Liver (tissue), 9 donors: Measurements from ENCODE around the gene THUMPD1. TPM values are rescaled to one million over a fixed set of nuclear protein-coding genes. Genes with fewer than 3 reads are reported as not detected.
A peak's percentile ranks its signal among the peaks of the same experiment; 100 is the strongest.

Experiments used
- DNase-seq: peaks from one replicate; pipeline ENCODE4 v3.0.0-alpha.2; 2017; ENCODE audit warnings: low spot score
- H3K27ac ChIP-seq, 2 donors: one replicate each; pipeline ENCODE4 v1.7.0; 2013; ENCODE audit warnings: inconsistent platforms in 2 of 2, low read length in 2 of 2, control low read depth in 1 of 2, low read depth in 1 of 2, mild to moderate bottlenecking in 1 of 2
- H3K27me3 ChIP-seq, 4 donors: one replicate each; pipeline versions ENCODE4 v1.6.1 to v1.7.0; 2013; ENCODE audit warnings: low read length in 3 of 4, inconsistent platforms in 1 of 4, mild to moderate bottlenecking in 1 of 4, moderate library complexity in 1 of 4; ENCODE audit not compliant: control insufficient read depth in 4 of 4, insufficient read depth in 4 of 4
- H3K36me3 ChIP-seq, 4 donors: one replicate each; pipeline versions ENCODE4 v1.6.1 to v1.7.0; 2013; ENCODE audit warnings: low read length in 3 of 4, mild to moderate bottlenecking in 3 of 4, low read depth in 1 of 4, moderate library complexity in 1 of 4; ENCODE audit not compliant: control insufficient read depth in 4 of 4, insufficient read depth in 3 of 4
- H3K4me1 ChIP-seq, 4 donors: one replicate each; pipeline versions ENCODE4 v1.6.1 to v1.7.0; 2013; ENCODE audit warnings: low read length in 3 of 4, mild to moderate bottlenecking in 3 of 4, moderate library complexity in 1 of 4; ENCODE audit not compliant: control insufficient read depth in 4 of 4, insufficient read depth in 4 of 4
- H3K4me3 ChIP-seq, 3 donors: one replicate each; pipeline versions ENCODE4 v1.6.1 to v1.7.0; 2013; ENCODE audit warnings: low read length in 3 of 3, control low read depth in 1 of 3, low read depth in 1 of 3, mild to moderate bottlenecking in 1 of 3
- H3K9ac ChIP-seq, 2 donors: one replicate each; pipeline ENCODE4 v1.7.0; 2013; ENCODE audit warnings: low read length in 2 of 2, mild to moderate bottlenecking in 2 of 2, moderate library complexity in 2 of 2, control low read depth in 1 of 2, low read depth in 1 of 2
- H3K9me3 ChIP-seq, 4 donors: one replicate each; pipeline versions ENCODE4 v1.6.1 to v1.7.0; 2013; ENCODE audit warnings: low read length in 3 of 4; ENCODE audit not compliant: control insufficient read depth in 4 of 4
- ATF3 ChIP-seq: IDR thresholded peaks from 2 replicates; pipeline ENCODE4 v1.6.1; 2016; ENCODE audit warnings: antibody characterized with exemption
- CTCF ChIP-seq: fragments of 150-350 bp; IDR thresholded peaks from 2 replicates; pipeline ENCODE4 v1.5.1; 2017; ENCODE audit warnings: improper control_type of control experiment, low read depth, low read length; ENCODE audit not compliant: missing input control
- EGR1 ChIP-seq, 2 donors: IDR thresholded peaks; 2 replicates each; pipeline ENCODE4 v1.6.1; 2016 to 2018; ENCODE audit warnings: antibody characterized with exemption in 2 of 2, low read depth in 2 of 2
- FOXA1 ChIP-seq: IDR thresholded peaks from 2 replicates; pipeline ENCODE4 v1.6.1; 2016; ENCODE audit warnings: antibody characterized with exemption
- FOXA2 ChIP-seq: IDR thresholded peaks from 2 replicates; pipeline ENCODE4 v1.6.1; 2016; ENCODE audit warnings: antibody characterized with exemption
- GABPA ChIP-seq, 2 donors: IDR thresholded peaks in 1 of 2; conservative IDR thresholded peaks in 1 of 2; 2 replicates each; pipeline ENCODE4 v1.6.1; 2016; ENCODE audit warnings: antibody characterized with exemption in 2 of 2, mild to moderate bottlenecking in 1 of 2, moderate library complexity in 1 of 2
- HNF4A ChIP-seq, 2 donors: conservative IDR thresholded peaks; 2 replicates each; pipeline ENCODE4 v1.6.1; 2016; ENCODE audit warnings: antibody characterized with exemption in 2 of 2, mild to moderate bottlenecking in 2 of 2
- HNF4G ChIP-seq: IDR thresholded peaks from 2 replicates; pipeline ENCODE4 v1.6.1; 2016; ENCODE audit warnings: antibody characterized with exemption
- JUND ChIP-seq, 2 donors: IDR thresholded peaks; 2 replicates each; pipeline ENCODE4 v1.6.1; 2016; ENCODE audit warnings: antibody characterized with exemption in 2 of 2
- MAX ChIP-seq: IDR thresholded peaks from 2 replicates; pipeline ENCODE4 v1.6.1; 2016; ENCODE audit warnings: antibody characterized with exemption
- NR2F2 ChIP-seq: IDR thresholded peaks from 2 replicates; pipeline ENCODE4 v1.6.1; 2016; ENCODE audit warnings: antibody characterized with exemption
- RAD21 ChIP-seq, 2 donors: IDR thresholded peaks; 2 replicates each; pipeline ENCODE4 v1.6.1; 2016; ENCODE audit warnings: antibody characterized with exemption in 2 of 2, mild to moderate bottlenecking in 2 of 2
- REST ChIP-seq: IDR thresholded peaks from 2 replicates; pipeline ENCODE4 v1.6.1; 2016; ENCODE audit warnings: antibody characterized with exemption, mild to moderate bottlenecking
- RXRA ChIP-seq, 2 donors: IDR thresholded peaks; 2 replicates each; pipeline ENCODE4 v1.6.1; 2017 to 2018; ENCODE audit warnings: antibody characterized with exemption in 2 of 2, mild to moderate bottlenecking in 1 of 2
- SP1 ChIP-seq: IDR thresholded peaks from 2 replicates; pipeline ENCODE4 v1.6.1; 2018; ENCODE audit warnings: antibody characterized with exemption, mild to moderate bottlenecking
- TAF1 ChIP-seq: conservative IDR thresholded peaks from 2 replicates; pipeline ENCODE4 v1.6.1; 2016; ENCODE audit warnings: antibody characterized with exemption, mild to moderate bottlenecking
- YY1 ChIP-seq: IDR thresholded peaks from 2 replicates; pipeline ENCODE4 v1.6.1; 2016; ENCODE audit warnings: antibody characterized with exemption, mild to moderate bottlenecking
- ZBTB33 ChIP-seq: IDR thresholded peaks from 2 replicates; pipeline ENCODE4 v1.6.1; 2016; ENCODE audit warnings: antibody characterized with exemption
- WGBS: extraction: QIAGEN DNeasy Blood & Tissue Kit; methylation state at CpG from one replicate; pipeline ENCODE4 v1.1.7; 2013; 5-methylcytosine and 5-hydroxymethylcytosine counted together
- polyA plus RNA-seq, 2 donors: library from polyadenylated mRNA; stranded (reverse) in 1 of 2; unstranded in 1 of 2; fragments of 200-250 nt in 1 of 2; fragments of >200 nt in 1 of 2; fragmentation: Nextera tagmentation in 1 of 2; extraction: Ambion mirVana in 1 of 2; gene quantifications; one replicate each; pipeline versions ENCODE4 v1.2.1 to v1.2.3, GENCODE V29; 2013 to 2015
- total RNA-seq, 2 donors: library from RNA; depleted of rRNA; stranded (reverse); fragments of >200 nt; gene quantifications; one replicate each; pipeline ENCODE4 v1.2.3, GENCODE V29; 2014
- donor health status: healthy.
- donor health status: healthy.
- donor health status: healthy.
- donor health status: healthy.
- donor health status: healthy.

Gene THUMPD1
- total and polyA plus RNA-seq, 4 donors: 10.1 to 42.8 (median 26.8) TPM

GRCh38 chr16:20763461-20764232 is 22.0 kb upstream of the THUMPD1 start, which contains the start of gene ACSM3:
ACSM3 (plus strand) TSS chr16:20764014; CDS start chr16:20770035, 6,021 bp downstream.
- H3K4me3 ChIP-seq: peak within 1 kb of the TSS; percentile 44 to 78 (median 55)
- TF ChIP-seq RXRA (IDR thresholded peaks at IDR 0.05) (peak; percentile 66 to 67), REST (peak; percentile 55), YY1 (peak; percentile 72), SP1 (peak; percentile 88), ATF3 (no peak), MAX (no peak), HNF4G (no peak), HNF4A (conservative IDR thresholded peaks at IDR 0.05) (peak; percentile 65 to 68), NR2F2 (no peak), TAF1 (peak; percentile 47), CTCF (no peak), FOXA2 (no peak), EGR1 (IDR thresholded peaks at IDR 0.05; ENCODE audit: low read depth in 2 of 2) (no peak), JUND (IDR thresholded peaks at IDR 0.05) (peak in 1 of 2 donors; percentile 12), ZBTB33 (no peak), FOXA1 (no peak), GABPA (IDR thresholded peaks at IDR 0.05 in 1 of 2, conservative IDR thresholded peaks at IDR 0.05 in 1 of 2) (no peak), RAD21 (IDR thresholded peaks at IDR 0.05) (no peak)
- H3K36me3 ChIP-seq: no peaks in the 10 kb centered on the region
- WGBS: 6% methylated on average over 10 of the region's 10 CpGs
- H3K27me3 ChIP-seq: no peaks in the 10 kb centered on the region
- H3K9ac ChIP-seq: peak within 1 kb of the TSS in 1 of 2 donors; percentile 34
- DNase-seq: peak; percentile 43
- peak within 1 kb of the TSS; percentile 7 to 75 for H3K27ac ChIP-seq
- no peaks in the 10 kb centered on the region for H3K9me3 ChIP-seq
- peaks cover 7 to 44% (median 22%) of the 10 kb centered on the region in 4 donors for H3K4me1 ChIP-seq
